ENCODE measurements around the gene ZNF778. TPM values are rescaled to one million over a fixed set of nuclear protein-coding genes. Genes with fewer than 3 reads are reported as not detected.

Gene ZNF778
- total RNA-seq, 1 experiment from 2014 or later: 19.5 TPM

DNA sequence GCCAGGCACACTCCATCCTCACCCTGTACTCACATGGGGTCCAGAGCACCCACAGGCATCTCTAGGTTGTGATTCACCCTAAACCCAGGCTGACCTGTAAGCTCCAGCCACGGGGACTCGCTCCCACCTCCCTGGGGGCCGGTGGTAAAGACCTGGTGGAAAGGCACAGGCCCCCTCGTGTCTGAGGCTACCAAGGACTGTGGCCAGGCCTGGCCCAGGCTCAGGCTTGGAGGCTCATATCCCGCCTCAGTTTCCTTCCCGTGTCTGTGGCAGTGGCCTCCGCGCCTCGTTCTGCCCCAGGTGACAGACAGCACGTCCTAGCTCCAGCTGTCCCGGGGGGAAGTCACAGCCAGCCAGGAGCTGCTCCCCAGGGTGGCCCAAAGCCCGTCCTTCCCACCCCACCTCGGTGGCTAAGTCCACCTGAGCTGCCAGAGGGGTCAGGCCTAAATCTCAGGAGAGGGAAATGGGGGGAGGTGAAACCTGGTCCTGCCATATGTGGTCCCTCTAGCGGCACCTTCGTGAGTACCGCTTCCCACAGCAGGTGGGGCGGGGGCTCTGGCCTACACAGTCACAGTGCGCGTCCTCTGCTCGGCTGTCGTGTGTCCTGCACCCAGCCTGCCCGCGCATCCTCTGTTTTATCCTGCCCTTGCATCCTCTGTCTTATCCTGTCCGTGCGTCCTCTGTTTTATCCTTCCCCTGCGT is 33.4 kb upstream of the ZNF778 start:
- Histone ChIP-seq H3K9ac (ENCODE audit: low read length) (no peak overlapping the region), H3K4me3 (replicated peaks in 1 of 2; ENCODE audit: low read depth in 1 of 2, low read length in 2 of 2) (no peak overlapping the region), H3K27me3 (ENCODE audit: insufficient read depth, low read length) (no peaks in the 10 kb centered on the region), H3K9me2 (ENCODE audit: insufficient read depth) (no peaks in the 10 kb centered on the region), H4K20me1 (ENCODE audit: insufficient read depth) (no peaks in the 10 kb centered on the region), H3K4me2 (ENCODE audit: low read length) (no peak overlapping the region), H3K4me1 (ENCODE audit: control insufficient read depth in 1 of 2, insufficient read depth in 2 of 2, low read length in 2 of 2) (peaks cover 5 to 22% of the 10 kb centered on the region in 2 experiments; a peak in 3 of 4 replicates), H3K9me3 (ENCODE audit: control insufficient read depth in 1 of 2, insufficient read depth in 1 of 2, low read depth in 1 of 2, low read length in 2 of 2) (no peaks in the 10 kb centered on the region), H3K36me3 (ENCODE audit: control insufficient read depth in 1 of 2, insufficient read depth in 2 of 2, low read length in 2 of 2) (no peaks in the 10 kb centered on the region), H3K79me2 (ENCODE audit: insufficient read depth, low read length) (no peaks in the 10 kb centered on the region), H3K27ac (ENCODE audit: low read depth, low read length) (no peak overlapping the region; the same call in 1 of the 2 replicates), H2AFZ (ENCODE audit: low read depth, low read length, poor library complexity, severe bottlenecking) (no peak overlapping the region)
- no peak for ATAC-seq
- CTCF ChIA-PET: no interaction called here
- intact Hi-C loops (cut with micrococcal nuclease): no loop called here
- RAD21 ChIA-PET (ENCODE audit: low non-redundant PET in 1 of 2, low total read pairs in 2 of 2, uncharacterized antibody in 2 of 2, unreplicated experiment in 2 of 2): no interaction called here
- no peak for TF ChIP-seq YY1 (IDR thresholded peaks at IDR 0.05; ENCODE audit: extremely low read depth, insufficient replicate concordance, low read depth, low read length)
- TF ChIP-seq, protein P1, sequence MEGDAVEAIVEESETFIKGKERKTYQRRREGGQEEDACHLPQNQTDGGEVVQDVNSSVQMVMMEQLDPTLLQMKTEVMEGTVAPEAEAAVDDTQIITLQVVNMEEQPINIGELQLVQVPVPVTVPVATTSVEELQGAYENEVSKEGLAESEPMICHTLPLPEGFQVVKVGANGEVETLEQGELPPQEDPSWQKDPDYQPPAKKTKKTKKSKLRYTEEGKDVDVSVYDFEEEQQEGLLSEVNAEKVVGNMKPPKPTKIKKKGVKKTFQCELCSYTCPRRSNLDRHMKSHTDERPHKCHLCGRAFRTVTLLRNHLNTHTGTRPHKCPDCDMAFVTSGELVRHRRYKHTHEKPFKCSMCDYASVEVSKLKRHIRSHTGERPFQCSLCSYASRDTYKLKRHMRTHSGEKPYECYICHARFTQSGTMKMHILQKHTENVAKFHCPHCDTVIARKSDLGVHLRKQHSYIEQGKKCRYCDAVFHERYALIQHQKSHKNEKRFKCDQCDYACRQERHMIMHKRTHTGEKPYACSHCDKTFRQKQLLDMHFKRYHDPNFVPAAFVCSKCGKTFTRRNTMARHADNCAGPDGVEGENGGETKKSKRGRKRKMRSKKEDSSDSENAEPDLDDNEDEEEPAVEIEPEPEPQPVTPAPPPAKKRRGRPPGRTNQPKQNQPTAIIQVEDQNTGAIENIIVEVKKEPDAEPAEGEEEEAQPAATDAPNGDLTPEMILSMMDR (IDR thresholded peaks at IDR 0.05 in 2 of 3, conservative IDR thresholded peaks at IDR 0.05 in 1 of 3; ENCODE audit: borderline replicate concordance in 1 of 3, insufficient read depth in 1 of 3, low read depth in 2 of 3, low read length in 2 of 3): no peak
- TF ChIP-seq POLR2AphosphoS5 (IDR thresholded peaks at IDR 0.05; ENCODE audit: low read depth, low read length): no peak
- TF ChIP-seq, protein P2, sequence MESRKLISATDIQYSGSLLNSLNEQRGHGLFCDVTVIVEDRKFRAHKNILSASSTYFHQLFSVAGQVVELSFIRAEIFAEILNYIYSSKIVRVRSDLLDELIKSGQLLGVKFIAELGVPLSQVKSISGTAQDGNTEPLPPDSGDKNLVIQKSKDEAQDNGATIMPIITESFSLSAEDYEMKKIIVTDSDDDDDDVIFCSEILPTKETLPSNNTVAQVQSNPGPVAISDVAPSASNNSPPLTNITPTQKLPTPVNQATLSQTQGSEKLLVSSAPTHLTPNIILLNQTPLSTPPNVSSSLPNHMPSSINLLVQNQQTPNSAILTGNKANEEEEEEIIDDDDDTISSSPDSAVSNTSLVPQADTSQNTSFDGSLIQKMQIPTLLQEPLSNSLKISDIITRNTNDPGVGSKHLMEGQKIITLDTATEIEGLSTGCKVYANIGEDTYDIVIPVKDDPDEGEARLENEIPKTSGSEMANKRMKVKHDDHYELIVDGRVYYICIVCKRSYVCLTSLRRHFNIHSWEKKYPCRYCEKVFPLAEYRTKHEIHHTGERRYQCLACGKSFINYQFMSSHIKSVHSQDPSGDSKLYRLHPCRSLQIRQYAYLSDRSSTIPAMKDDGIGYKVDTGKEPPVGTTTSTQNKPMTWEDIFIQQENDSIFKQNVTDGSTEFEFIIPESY (IDR thresholded peaks at IDR 0.05; ENCODE audit: extremely low read depth, insufficient replicate concordance, low read length): no peak
- TF ChIP-seq EZH2 (IDR thresholded peaks at IDR 0.05): no peak
- TF ChIP-seq SRF (IDR thresholded peaks at IDR 0.05; ENCODE audit: low read depth): no peak
- TF ChIP-seq SIN3A (IDR thresholded peaks at IDR 0.05; ENCODE audit: low read depth): no peak
- TF ChIP-seq FOSL1 (IDR thresholded peaks at IDR 0.05; ENCODE audit: low read depth): no peak
- no peak for TF ChIP-seq POLR2A (IDR thresholded peaks at IDR 0.05; ENCODE audit: borderline replicate concordance, extremely low read depth, insufficient read depth, insufficient read length)
- TF ChIP-seq EZH2phosphoT487 (IDR thresholded peaks at IDR 0.05; ENCODE audit: borderline replicate concordance): no peak
- no peak for TF ChIP-seq SP1 (IDR thresholded peaks at IDR 0.05; ENCODE audit: low read depth)
- no peak for TF ChIP-seq ZFX (IDR thresholded peaks at IDR 0.05)
- no peak for TF ChIP-seq TCF7L2 (IDR thresholded peaks at IDR 0.05; ENCODE audit: borderline replicate concordance, extremely low read depth, insufficient read depth, insufficient read length)
- no peak for TF ChIP-seq CEBPB (IDR thresholded peaks at IDR 0.05; ENCODE audit: low read depth)
- TF ChIP-seq CBX3 (IDR thresholded peaks at IDR 0.05; ENCODE audit: low read depth): no peak
- no peak for TF ChIP-seq ZNF274 (IDR thresholded peaks at IDR 0.05; ENCODE audit: low read depth, low read length)
- TF ChIP-seq, protein P3, sequence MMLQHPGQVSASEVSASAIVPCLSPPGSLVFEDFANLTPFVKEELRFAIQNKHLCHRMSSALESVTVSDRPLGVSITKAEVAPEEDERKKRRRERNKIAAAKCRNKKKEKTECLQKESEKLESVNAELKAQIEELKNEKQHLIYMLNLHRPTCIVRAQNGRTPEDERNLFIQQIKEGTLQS (IDR thresholded peaks at IDR 0.05): no peak
- TF ChIP-seq RAD21 (IDR thresholded peaks at IDR 0.05; ENCODE audit: low read depth): no peak
- no peak for TF ChIP-seq ELF1 (IDR thresholded peaks at IDR 0.05; ENCODE audit: borderline replicate concordance, low read depth)
- DNase-seq (ENCODE audit: low read depth, low spot score): no peak
- no TSS peak for BruUV-seq (replicated peaks)
- POLR2A ChIA-PET: no interaction called here
